Activated T-cell treated with anti-CD3 and anti-CD28 coated beads, Interleukin-2, amount 50 U/mL, for 4 hours (primary cell): ENCODE measurements around the gene NUP85. TPM values are rescaled to one million over a fixed set of nuclear protein-coding genes. Genes with fewer than 3 reads are reported as not detected.
A peak's percentile ranks its signal among the peaks of the same experiment; 100 is the strongest.
"Not testable (repeated sequence)": the region's sequence is repeated elsewhere in the genome, so short reads cannot be mapped to it uniquely, and the experiment has no call there.

ENCODE experiments used
- ATAC-seq, 2 donors: fragments of 200-7000 bp; cut with Tn5 transposase; one replicate each; pipeline ENCODE4 v1.10.0; 2021
- DNase-seq: peaks from one replicate; pipeline ENCODE4 v3.0.0-alpha.2; 2020
- H3K27me3 Mint-ChIP-seq: one replicate; pipeline ENCODE4 v1.8.0; 2021; ENCODE audit warnings: low read depth, mixed read lengths
- H3K36me3 Mint-ChIP-seq: one replicate; pipeline ENCODE4 v1.8.0; 2022; ENCODE audit warnings: mixed read lengths; ENCODE audit not compliant: insufficient read depth
- H3K4me1 Mint-ChIP-seq: one replicate; pipeline ENCODE4 v1.8.0; 2021; ENCODE audit warnings: low read depth, mixed read lengths
- H3K4me3 Mint-ChIP-seq: one replicate; pipeline ENCODE4 v1.8.0; 2021; ENCODE audit warnings: mild to moderate bottlenecking, moderate library complexity, mixed read lengths
- H3K9me3 Mint-ChIP-seq: one replicate; pipeline ENCODE4 v1.8.0; 2021; ENCODE audit warnings: mixed read lengths
- total RNA-seq, 3 donors: library from RNA; stranded (reverse); gene quantifications; one replicate each; pipeline ENCODE4 v1.2.1, GENCODE V29; 2021

NUP85 gene
- total RNA-seq, 3 donors from 2014 or later: 115 to 137 (median 125) TPM

GRCh38 chr17:75182569-75183436 is 22.7 kb upstream of the NUP85 start, which contains the start of gene SUMO2:
Gene SUMO2 (minus strand): TSS chr17:75182959. CDS start chr17:75182834, 125 bp downstream.
- ATAC-seq: peak; percentile 86 to 87
- Mint-ChIP-seq H3K4me1 (peaks cover 39% of the 10 kb centered on the region), H3K27me3 (no peaks in the 10 kb centered on the region), H3K4me3 (peak within 1 kb of the TSS; percentile 92), H3K9me3 (no peaks in the 10 kb centered on the region), H3K36me3 (peaks cover 10% of the 10 kb centered on the region)
- peak; percentile 96 for DNase-seq

- no peak for DNase-seq
- Mint-ChIP-seq H3K27me3 (no peaks in the 10 kb centered on the region), H3K36me3 (peaks cover 10% of the 10 kb centered on the region), H3K4me1 (peaks cover 35% of the 10 kb centered on the region), H3K9me3 (no peaks in the 10 kb centered on the region), H3K4me3 (peak overlapping the region; percentile 76)
- ATAC-seq: no peak
These were observed 21.2 kb upstream of the NUP85 start for GRCh38 chr17:75183999-75184884.

GRCh38 chr17:75188614-75189013 is 16.9 kb upstream of the NUP85 start:
- no peaks in the 10 kb centered on the region for H3K27me3 Mint-ChIP-seq
- H3K9me3 Mint-ChIP-seq: no peaks in the 10 kb centered on the region
- no peak overlapping the region for H3K4me3 Mint-ChIP-seq
- peaks cover 17% of the 10 kb centered on the region for H3K4me1 Mint-ChIP-seq
- no peak for ATAC-seq
- no peak for DNase-seq
- no peaks in the 10 kb centered on the region for H3K36me3 Mint-ChIP-seq

GRCh38 chr17:75191584-75191983 is 13.9 kb upstream of the NUP85 start:
- H3K27me3 Mint-ChIP-seq: no peaks in the 10 kb centered on the region
- no peak for ATAC-seq
- H3K4me1 Mint-ChIP-seq: peaks cover 6% of the 10 kb centered on the region
- no peaks in the 10 kb centered on the region for H3K36me3 Mint-ChIP-seq
- DNase-seq: no peak
- H3K4me3 Mint-ChIP-seq: no peak overlapping the region
- no peaks in the 10 kb centered on the region for H3K9me3 Mint-ChIP-seq

GRCh38 chr17:75194879-75195278 is 10.6 kb upstream of the NUP85 start:
- Mint-ChIP-seq H3K4me1 (no peaks in the 10 kb centered on the region), H3K36me3 (no peaks in the 10 kb centered on the region), H3K9me3 (no peaks in the 10 kb centered on the region), H3K27me3 (no peaks in the 10 kb centered on the region), H3K4me3 (no peak overlapping the region)
- no peak for DNase-seq
- no peak for ATAC-seq

- H3K4me1 Mint-ChIP-seq: peaks cover 4% of the 10 kb centered on the region
- no peaks in the 10 kb centered on the region for H3K36me3 Mint-ChIP-seq
- H3K9me3 Mint-ChIP-seq: no peaks in the 10 kb centered on the region
- H3K4me3 Mint-ChIP-seq: no peak overlapping the region
- H3K27me3 Mint-ChIP-seq: no peaks in the 10 kb centered on the region
- DNase-seq: no peak
- no peak for ATAC-seq
These were observed 5.4 kb upstream of the NUP85 start for GRCh38 chr17:75199886-75200618.

GRCh38 chr17:75205793-75206163 is 299 bp downstream of the NUP85 start:
- H3K27me3 Mint-ChIP-seq: no peaks in the 10 kb centered on the region
- no peaks in the 10 kb centered on the region for H3K9me3 Mint-ChIP-seq
- H3K4me1 Mint-ChIP-seq: peaks cover 25% of the 10 kb centered on the region
- H3K36me3 Mint-ChIP-seq: peaks cover 8% of the 10 kb centered on the region
- peak overlapping the region; percentile 96 for H3K4me3 Mint-ChIP-seq
- DNase-seq: no peak
- peak; percentile 19 to 22 for ATAC-seq

GRCh38 chr17:75207050-75207407 is 1.6 kb downstream of the NUP85 start:
- Mint-ChIP-seq H3K4me3 (peak overlapping the region; percentile 96), H3K4me1 (peaks cover 23% of the 10 kb centered on the region), H3K36me3 (peaks cover 13% of the 10 kb centered on the region)
- not testable (repeated sequence) for DNase-seq, H3K9me3 Mint-ChIP-seq, ATAC-seq, H3K27me3 Mint-ChIP-seq

GRCh38 chr17:75207760-75208159 is 2.3 kb downstream of the NUP85 start:
- H3K36me3 Mint-ChIP-seq: peaks cover 13% of the 10 kb centered on the region
- no peaks in the 10 kb centered on the region for H3K9me3 Mint-ChIP-seq
- H3K4me1 Mint-ChIP-seq: peaks cover 23% of the 10 kb centered on the region
- DNase-seq: no peak
- H3K4me3 Mint-ChIP-seq: no peak overlapping the region
- no peak for ATAC-seq
- no peaks in the 10 kb centered on the region for H3K27me3 Mint-ChIP-seq

GRCh38 chr17:75208161-75208560 is 2.7 kb downstream of the NUP85 start:
- Mint-ChIP-seq H3K4me3 (no peak overlapping the region), H3K36me3 (peaks cover 15% of the 10 kb centered on the region), H3K9me3 (no peaks in the 10 kb centered on the region), H3K4me1 (peaks cover 23% of the 10 kb centered on the region), H3K27me3 (no peaks in the 10 kb centered on the region)
- DNase-seq (no peak), ATAC-seq (no peak)

GRCh38 chr17:75209061-75209460 is 3.6 kb downstream of the NUP85 start:
- Mint-ChIP-seq H3K36me3 (peaks cover 15% of the 10 kb centered on the region), H3K9me3 (no peaks in the 10 kb centered on the region), H3K27me3 (no peaks in the 10 kb centered on the region), H3K4me1 (peaks cover 23% of the 10 kb centered on the region), H3K4me3 (no peak overlapping the region)
- ATAC-seq: no peak
- DNase-seq: no peak

- DNase-seq (no peak), ATAC-seq (no peak)
- Mint-ChIP-seq H3K27me3 (no peaks in the 10 kb centered on the region), H3K9me3 (no peaks in the 10 kb centered on the region), H3K36me3 (peaks cover 32% of the 10 kb centered on the region), H3K4me3 (no peak overlapping the region), H3K4me1 (peaks cover 2% of the 10 kb centered on the region)
These were observed 12.7 kb downstream of the NUP85 start for GRCh38 chr17:75218131-75218530.

GRCh38 chr17:75219815-75220214 is 14.3 kb downstream of the NUP85 start:
- no peak for ATAC-seq
- Mint-ChIP-seq H3K27me3 (no peaks in the 10 kb centered on the region), H3K4me1 (peaks cover 2% of the 10 kb centered on the region), H3K9me3 (no peaks in the 10 kb centered on the region), H3K36me3 (peaks cover 34% of the 10 kb centered on the region), H3K4me3 (no peak overlapping the region)
- no peak for DNase-seq

- Mint-ChIP-seq H3K27me3 (no peaks in the 10 kb centered on the region), H3K9me3 (no peaks in the 10 kb centered on the region), H3K4me1 (peaks cover 2% of the 10 kb centered on the region), H3K4me3 (no peak overlapping the region), H3K36me3 (peaks cover 20% of the 10 kb centered on the region)
- ATAC-seq: no peak
- DNase-seq: no peak
These were observed 19.5 kb downstream of the NUP85 start for GRCh38 chr17:75225016-75225415.
